ENCODE measurements around the gene SEMA3E. TPM values are rescaled to one million over a fixed set of nuclear protein-coding genes. Genes with fewer than 3 reads are reported as not detected.

SEMA3E gene
- total RNA-seq, 1 experiment from 2014 or later, result 7.3 TPM

DNA sequence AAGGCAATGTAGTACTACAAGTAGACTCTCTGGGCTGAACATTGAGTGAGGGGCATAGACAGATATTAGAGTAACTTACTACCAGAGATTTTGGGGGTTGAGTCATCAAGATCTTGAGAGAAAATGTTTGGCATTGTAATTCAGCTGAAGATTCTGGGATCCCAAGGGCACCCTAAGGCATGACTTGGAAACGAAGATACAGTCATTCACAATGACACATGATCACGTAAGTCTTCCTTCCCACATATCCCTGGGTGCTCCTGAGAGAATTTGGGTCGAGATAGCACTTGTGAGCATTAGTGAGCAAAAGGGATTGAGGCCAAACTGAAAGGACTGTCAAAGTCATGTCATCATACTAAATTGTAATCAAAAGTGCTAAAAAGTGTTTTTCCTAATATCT is 293.8 kb downstream of the SEMA3E start:
- Histone ChIP-seq H3K9me3 (ENCODE audit: control insufficient read depth, insufficient read depth, low read depth, low read length) (no peaks in the 10 kb centered on the region), H3K27ac (ENCODE audit: low read length) (no peak overlapping the region), H3K4me1 (ENCODE audit: control insufficient read depth, insufficient read depth, low read length) (no peaks in the 10 kb centered on the region), H3K4me3 (ENCODE audit: low read depth in 2 of 2, low read length in 2 of 2) (no peak overlapping the region), H3K36me3 (ENCODE audit: control insufficient read depth, insufficient read depth, low read length) (no peaks in the 10 kb centered on the region), H3K27me3 (ENCODE audit: control insufficient read depth, insufficient read depth, low read length) (no peaks in the 10 kb centered on the region; the same call in 1 of the 2 replicates)
- ChIA-PET CTCF (no interaction called here), POLR2A (no interaction called here)
- ATAC-seq (no peak), DNase-seq (ENCODE audit: low read depth, low spot score) (no peak)
- intact Hi-C loops (cut with micrococcal nuclease; ENCODE audit: unreplicated experiment), result no loop called here
- no peak for TF ChIP-seq SIN3A (IDR thresholded peaks at IDR 0.05; ENCODE audit: borderline replicate concordance, insufficient read depth, low read depth, low read length)
- BruUV-seq (replicated peaks), result no TSS peak
- in situ Hi-C loops (cut with HindIII; ENCODE audit: low pct_unique_long_range_greater_than_20kb, low sequenced_read_pairs), result no loop called here

DNA sequence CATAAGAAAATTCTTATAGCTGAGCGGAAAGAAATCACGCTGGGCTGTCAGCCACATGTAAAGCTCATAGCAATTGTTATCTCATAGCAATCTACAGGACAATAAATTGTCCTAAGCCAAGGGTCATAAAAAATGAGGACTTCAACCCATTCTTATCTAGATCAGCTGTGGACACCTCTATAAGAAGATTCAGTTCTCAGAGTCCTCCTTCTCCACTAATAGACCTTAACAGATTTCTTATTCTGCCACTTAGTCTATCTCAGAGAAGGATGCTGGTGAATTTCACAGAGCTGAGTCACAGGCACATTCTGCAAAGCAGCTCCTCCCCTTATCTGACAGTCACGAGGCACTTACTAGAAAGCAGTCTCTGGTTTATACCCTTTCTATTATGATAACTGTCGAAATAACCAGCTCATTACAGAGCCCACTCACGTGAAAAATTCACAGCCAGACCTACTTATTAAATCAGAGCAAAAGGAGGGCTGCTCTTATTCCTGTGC is 300.9 kb downstream of the SEMA3E start:
- no TSS peak for BruUV-seq (replicated peaks)
- ChIA-PET POLR2A (no interaction called here), CTCF (no interaction called here)
- Histone ChIP-seq H3K9me3 (ENCODE audit: control insufficient read depth, insufficient read depth, low read depth, low read length) (no peaks in the 10 kb centered on the region), H3K4me1 (ENCODE audit: control insufficient read depth, insufficient read depth, low read length) (no peaks in the 10 kb centered on the region), H3K4me3 (ENCODE audit: low read depth in 2 of 2, low read length in 2 of 2) (no peak overlapping the region), H3K27ac (ENCODE audit: low read length) (no peak overlapping the region), H3K27me3 (ENCODE audit: control insufficient read depth, insufficient read depth, low read length) (no peaks in the 10 kb centered on the region), H3K36me3 (ENCODE audit: control insufficient read depth, insufficient read depth, low read length) (no peaks in the 10 kb centered on the region)
- TF ChIP-seq SIN3A (IDR thresholded peaks at IDR 0.05; ENCODE audit: borderline replicate concordance, insufficient read depth, low read depth, low read length) (no peak), POLR2AphosphoS5 (IDR thresholded peaks at IDR 0.05; ENCODE audit: low read depth, low read length) (no peak), TCF7L2 (IDR thresholded peaks at IDR 0.05; ENCODE audit: low read depth, low read length) (no peak)
- TF ChIP-seq, protein P1, sequence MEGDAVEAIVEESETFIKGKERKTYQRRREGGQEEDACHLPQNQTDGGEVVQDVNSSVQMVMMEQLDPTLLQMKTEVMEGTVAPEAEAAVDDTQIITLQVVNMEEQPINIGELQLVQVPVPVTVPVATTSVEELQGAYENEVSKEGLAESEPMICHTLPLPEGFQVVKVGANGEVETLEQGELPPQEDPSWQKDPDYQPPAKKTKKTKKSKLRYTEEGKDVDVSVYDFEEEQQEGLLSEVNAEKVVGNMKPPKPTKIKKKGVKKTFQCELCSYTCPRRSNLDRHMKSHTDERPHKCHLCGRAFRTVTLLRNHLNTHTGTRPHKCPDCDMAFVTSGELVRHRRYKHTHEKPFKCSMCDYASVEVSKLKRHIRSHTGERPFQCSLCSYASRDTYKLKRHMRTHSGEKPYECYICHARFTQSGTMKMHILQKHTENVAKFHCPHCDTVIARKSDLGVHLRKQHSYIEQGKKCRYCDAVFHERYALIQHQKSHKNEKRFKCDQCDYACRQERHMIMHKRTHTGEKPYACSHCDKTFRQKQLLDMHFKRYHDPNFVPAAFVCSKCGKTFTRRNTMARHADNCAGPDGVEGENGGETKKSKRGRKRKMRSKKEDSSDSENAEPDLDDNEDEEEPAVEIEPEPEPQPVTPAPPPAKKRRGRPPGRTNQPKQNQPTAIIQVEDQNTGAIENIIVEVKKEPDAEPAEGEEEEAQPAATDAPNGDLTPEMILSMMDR (IDR thresholded peaks at IDR 0.05), result no peak
- TF ChIP-seq, protein P2, sequence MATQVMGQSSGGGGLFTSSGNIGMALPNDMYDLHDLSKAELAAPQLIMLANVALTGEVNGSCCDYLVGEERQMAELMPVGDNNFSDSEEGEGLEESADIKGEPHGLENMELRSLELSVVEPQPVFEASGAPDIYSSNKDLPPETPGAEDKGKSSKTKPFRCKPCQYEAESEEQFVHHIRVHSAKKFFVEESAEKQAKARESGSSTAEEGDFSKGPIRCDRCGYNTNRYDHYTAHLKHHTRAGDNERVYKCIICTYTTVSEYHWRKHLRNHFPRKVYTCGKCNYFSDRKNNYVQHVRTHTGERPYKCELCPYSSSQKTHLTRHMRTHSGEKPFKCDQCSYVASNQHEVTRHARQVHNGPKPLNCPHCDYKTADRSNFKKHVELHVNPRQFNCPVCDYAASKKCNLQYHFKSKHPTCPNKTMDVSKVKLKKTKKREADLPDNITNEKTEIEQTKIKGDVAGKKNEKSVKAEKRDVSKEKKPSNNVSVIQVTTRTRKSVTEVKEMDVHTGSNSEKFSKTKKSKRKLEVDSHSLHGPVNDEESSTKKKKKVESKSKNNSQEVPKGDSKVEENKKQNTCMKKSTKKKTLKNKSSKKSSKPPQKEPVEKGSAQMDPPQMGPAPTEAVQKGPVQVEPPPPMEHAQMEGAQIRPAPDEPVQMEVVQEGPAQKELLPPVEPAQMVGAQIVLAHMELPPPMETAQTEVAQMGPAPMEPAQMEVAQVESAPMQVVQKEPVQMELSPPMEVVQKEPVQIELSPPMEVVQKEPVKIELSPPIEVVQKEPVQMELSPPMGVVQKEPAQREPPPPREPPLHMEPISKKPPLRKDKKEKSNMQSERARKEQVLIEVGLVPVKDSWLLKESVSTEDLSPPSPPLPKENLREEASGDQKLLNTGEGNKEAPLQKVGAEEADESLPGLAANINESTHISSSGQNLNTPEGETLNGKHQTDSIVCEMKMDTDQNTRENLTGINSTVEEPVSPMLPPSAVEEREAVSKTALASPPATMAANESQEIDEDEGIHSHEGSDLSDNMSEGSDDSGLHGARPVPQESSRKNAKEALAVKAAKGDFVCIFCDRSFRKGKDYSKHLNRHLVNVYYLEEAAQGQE (IDR thresholded peaks at IDR 0.05; ENCODE audit: insufficient read depth in 1 of 2, low read depth in 2 of 2, low read length in 1 of 2), result no peak
- intact Hi-C loops (cut with micrococcal nuclease; ENCODE audit: unreplicated experiment), result no loop called here
- in situ Hi-C loops (cut with HindIII; ENCODE audit: low pct_unique_long_range_greater_than_20kb, low sequenced_read_pairs), result no loop called here
- ATAC-seq (no peak), DNase-seq (ENCODE audit: low read depth, low spot score) (no peak)

DNA sequence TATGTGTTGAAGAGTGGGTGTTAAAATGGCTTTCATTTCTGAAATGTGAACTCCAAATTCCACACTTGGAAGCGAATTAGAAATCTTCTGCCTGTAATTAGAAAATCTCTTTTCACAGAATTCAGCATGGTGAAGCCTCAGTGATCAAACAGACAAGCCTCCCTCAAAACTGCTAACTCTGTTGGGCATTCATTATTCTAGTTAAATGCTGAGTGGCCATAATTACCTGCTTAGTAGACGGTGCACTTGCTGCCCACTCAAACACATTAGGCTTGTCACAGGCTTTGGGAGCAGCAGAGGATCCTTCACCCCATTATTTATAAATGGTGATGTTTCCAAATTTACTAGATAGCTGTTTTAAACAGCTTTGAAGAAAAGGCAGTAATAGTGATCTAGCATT is 309.0 kb downstream of the SEMA3E start:
- ATAC-seq, result no peak
- Histone ChIP-seq H3K27me3 (ENCODE audit: control insufficient read depth, insufficient read depth, low read length) (0 out of 2 replicates have a peak, but pooled peaks cover 2% of the 10 kb centered on the region), H3K9me3 (ENCODE audit: control insufficient read depth, insufficient read depth, low read depth, low read length) (no peaks in the 10 kb centered on the region), H3K36me3 (ENCODE audit: control insufficient read depth, insufficient read depth, low read length) (no peaks in the 10 kb centered on the region), H3K4me1 (ENCODE audit: control insufficient read depth, insufficient read depth, low read length) (no peaks in the 10 kb centered on the region), H3K27ac (ENCODE audit: low read length) (no peak overlapping the region), H3K4me3 (ENCODE audit: low read depth in 2 of 2, low read length in 2 of 2) (no peak overlapping the region)
- no TSS peak for BruUV-seq (replicated peaks)
- DNase-seq (ENCODE audit: low read depth, low spot score), result no peak
- POLR2A ChIA-PET, result no interaction called here
- intact Hi-C loops (cut with micrococcal nuclease; ENCODE audit: unreplicated experiment), result no loop called here
- CTCF ChIA-PET, result no interaction called here
- TF ChIP-seq SIN3A (IDR thresholded peaks at IDR 0.05; ENCODE audit: borderline replicate concordance, insufficient read depth, low read depth, low read length), result no peak
- TF ChIP-seq POLR2AphosphoS5 (IDR thresholded peaks at IDR 0.05; ENCODE audit: low read depth, low read length), result no peak
- no peak for TF ChIP-seq TCF7L2 (IDR thresholded peaks at IDR 0.05; ENCODE audit: low read depth, low read length)
- TF ChIP-seq, protein P2 (IDR thresholded peaks at IDR 0.05; ENCODE audit: insufficient read depth in 1 of 2, low read depth in 2 of 2, low read length in 1 of 2), result no peak
- TF ChIP-seq, protein P1 (IDR thresholded peaks at IDR 0.05), result no peak
- in situ Hi-C loops (cut with HindIII; ENCODE audit: low pct_unique_long_range_greater_than_20kb, low sequenced_read_pairs), result no loop called here

Data from Panc1 (cell line).